T-cell (primary cell): ENCODE results near the gene ACTBL2. TPM values are rescaled to one million over a fixed set of nuclear protein-coding genes. Genes with fewer than 3 reads are reported as not detected.
"Not testable (repeated sequence)": the region's sequence is repeated elsewhere in the genome, so short reads cannot be mapped to it uniquely, and the experiment has no call there.

Experiments
- ATAC-seq, 4 experiments: fragments of 200-7000 bp in 3 of 4; fragments of 150-1000 bp in 1 of 4; cut with Tn5 transposase; replicated peaks in 1 of 4; 1 replicate in 3 of 4; 2 replicates in 1 of 4; pipeline ENCODE4 v1.10.0; 2021; ENCODE audit warnings: moderate library complexity in 3 of 4, mild to moderate bottlenecking in 2 of 4, moderate number of reproducible peaks in 1 of 4
- CTCF ChIA-PET, 2 donors: fragments of 300-600 bp; sonication (Branson Sonifier 250); formaldehyde crosslinking; loops; one replicate each; lab custom pipeline; 2022; ENCODE audit warnings: antibody characterized with exemption in 2 of 2; lab: Charles Lee
- POLR2A ChIA-PET, 2 donors: fragments of 300-600 bp; sonication (Branson Sonifier 250); formaldehyde crosslinking; loops; one replicate each; lab custom pipeline; 2022; ENCODE audit warnings: antibody characterized with exemption in 2 of 2; lab: Charles Lee
- DNase-seq, 35 experiments: peaks; one replicate each; pipeline versions ENCODE4 v3.0.0 to v3.0.0-alpha.2; 2013 to 2023
- H3K27ac ChIP-seq: one replicate; pipeline ENCODE4 v1.5.1; 2013; ENCODE audit warnings: low read length
- H3K27me3 ChIP-seq, 2 experiments: replicated peaks in 1 of 2; 1 replicate in 1 of 2; 2 replicates in 1 of 2; pipeline versions ENCODE4 v1.6.1 to v1.7.0; 2013; ENCODE audit warnings: low read length in 1 of 2, mixed read lengths in 1 of 2; ENCODE audit not compliant: control insufficient read depth in 2 of 2, insufficient read depth in 2 of 2; ENCODE audit errors: extremely low read depth in 1 of 2
- H3K36me3 ChIP-seq, 2 donors: 1 replicate in 1 of 2; 2 replicates in 1 of 2; pipeline versions ENCODE4 v1.6.1 to v1.7.0; 2013; ENCODE audit warnings: low read length in 1 of 2; ENCODE audit not compliant: control insufficient read depth in 2 of 2, insufficient read depth in 1 of 2; ENCODE audit errors: extremely low read depth in 1 of 2
- H3K4me1 ChIP-seq, 2 experiments: 1 replicate in 1 of 2; 2 replicates in 1 of 2; pipeline versions ENCODE4 v1.6.1 to v1.7.0; 2013; ENCODE audit warnings: low read length in 2 of 2, mixed read lengths in 1 of 2; ENCODE audit not compliant: insufficient read depth in 2 of 2, control insufficient read depth in 1 of 2; ENCODE audit errors: extremely low read depth in 1 of 2
- H3K4me3 ChIP-seq, 2 donors: 1 replicate in 1 of 2; 2 replicates in 1 of 2; pipeline versions ENCODE4 v1.5.1 to v1.7.0; 2013; ENCODE audit warnings: mild to moderate bottlenecking in 2 of 2, low read length in 1 of 2, moderate library complexity in 1 of 2; ENCODE audit not compliant: control insufficient read depth in 1 of 2; ENCODE audit errors: extremely low read depth in 1 of 2
- H3K9me3 ChIP-seq: 2 replicates; pipeline ENCODE4 v1.7.0; 2013
- H3K27ac Mint-ChIP-seq, 2 donors: one replicate each; pipeline ENCODE4 v1.8.0; 2020 to 2021; ENCODE audit warnings: mild to moderate bottlenecking in 2 of 2, mixed read lengths in 2 of 2
- H3K27me3 Mint-ChIP-seq, 2 donors: one replicate each; pipeline ENCODE4 v1.8.0; 2021 to 2022; ENCODE audit warnings: mixed read lengths in 2 of 2
- H3K36me3 Mint-ChIP-seq: one replicate; pipeline ENCODE4 v1.8.0; 2021; ENCODE audit warnings: mixed read lengths
- H3K4me1 Mint-ChIP-seq, 3 donors: one replicate each; pipeline ENCODE4 v1.8.0; 2020 to 2022; ENCODE audit warnings: mixed read lengths in 3 of 3, mild to moderate bottlenecking in 1 of 3
- H3K4me3 Mint-ChIP-seq, 3 donors: one replicate each; pipeline ENCODE4 v1.8.0; 2020 to 2022; ENCODE audit warnings: mild to moderate bottlenecking in 3 of 3, mixed read lengths in 3 of 3, moderate library complexity in 3 of 3
- H3K9me3 Mint-ChIP-seq, 3 donors: one replicate each; pipeline ENCODE4 v1.8.0; 2020 to 2022; ENCODE audit warnings: mixed read lengths in 3 of 3
- WGBS: methylation state at CpG from one replicate; pipeline ENCODE4 v1.1.5; 2013; ENCODE audit warnings: missing lambda C conversion rate; ENCODE audit not compliant: insufficient coverage; 5-methylcytosine and 5-hydroxymethylcytosine counted together
- total RNA-seq, 35 experiments: library from RNA in 6 of 35; stranded (reverse) in 6 of 35; fragments of 120-200 nt in 1 of 35; gene quantifications; one replicate each; pipeline versions ENCODE4 v1.2.1 to v1.2.4 and lab custom pipeline; 2013 to 2026

Gene ACTBL2
- total RNA-seq (not detected), total RNA-seq (lab: John Stamatoyannopoulos, UW) (0 reads per million in 29 experiments)
- total RNA-seq (2013) = not detected

GRCh38 chr5:57482671-57483106 is at the start of gene ACTBL2:
Gene ACTBL2 (minus strand): TSS chr5:57482811. CDS start chr5:57482707, 104 bp downstream.
- H3K36me3 Mint-ChIP-seq = no peaks in the 10 kb centered on the region
- Histone ChIP-seq H3K36me3 (no peaks in the 10 kb centered on the region), H3K27me3 (no peaks in the 10 kb centered on the region), H3K27ac (no peak within 1 kb of the TSS), H3K4me3 (no peak within 1 kb of the TSS), H3K4me1 (no peaks in the 10 kb centered on the region), H3K9me3 (no peaks in the 10 kb centered on the region)
- H3K27ac Mint-ChIP-seq = no peak within 1 kb of the TSS
- POLR2A ChIA-PET = no interaction called here
- DNase-seq (no peak), ATAC-seq (no peak)
- H3K4me1 Mint-ChIP-seq = no peaks in the 10 kb centered on the region
- no peaks in the 10 kb centered on the region for H3K9me3 Mint-ChIP-seq
- H3K27me3 Mint-ChIP-seq = peaks cover 6 to 7% of the 10 kb centered on the region in 2 donors
- no peak within 1 kb of the TSS for H3K4me3 Mint-ChIP-seq
- no CpG with 5 or more reads among the region's 5 CpGs for WGBS
- CTCF ChIA-PET = no interaction called here

GRCh38 chr5:57531333-57531732 is 48.7 kb upstream of the ACTBL2 start:
- DNase-seq (no peak), ATAC-seq (no peak)
- Histone ChIP-seq H3K27me3 (no peaks in the 10 kb centered on the region), H3K9me3 (no peaks in the 10 kb centered on the region), H3K4me3 (no peak overlapping the region), H3K36me3 (no peaks in the 10 kb centered on the region), H3K27ac (no peak overlapping the region), H3K4me1 (no peaks in the 10 kb centered on the region)
- Mint-ChIP-seq H3K27me3 (peaks cover 0 to 5% of the 10 kb centered on the region in 2 donors), H3K4me1 (no peaks in the 10 kb centered on the region), H3K9me3 (no peaks in the 10 kb centered on the region), H3K4me3 (no peak overlapping the region), H3K27ac (no peak overlapping the region), H3K36me3 (no peaks in the 10 kb centered on the region)
- no CpG with 5 or more reads among the region's 1 CpG for WGBS
- CTCF ChIA-PET = no interaction called here
- POLR2A ChIA-PET = no interaction called here

GRCh38 chr5:57529864-57530263 is 47.3 kb upstream of the ACTBL2 start:
- H3K4me3 Mint-ChIP-seq = no peak overlapping the region
- H3K27ac Mint-ChIP-seq = no peak overlapping the region
- H3K36me3 Mint-ChIP-seq = no peaks in the 10 kb centered on the region
- Histone ChIP-seq H3K4me1 (no peaks in the 10 kb centered on the region), H3K27ac (no peak overlapping the region), H3K4me3 (no peak overlapping the region), H3K36me3 (no peaks in the 10 kb centered on the region), H3K9me3 (no peaks in the 10 kb centered on the region), H3K27me3 (no peaks in the 10 kb centered on the region)
- no peaks in the 10 kb centered on the region for H3K4me1 Mint-ChIP-seq
- no peak for ATAC-seq
- no peaks in the 10 kb centered on the region for H3K9me3 Mint-ChIP-seq
- WGBS = 90% methylated on average over 2 of the region's 4 CpGs
- H3K27me3 Mint-ChIP-seq = peaks cover 0 to 2% of the 10 kb centered on the region in 2 donors
- DNase-seq = no peak
- POLR2A ChIA-PET = no interaction called here
- CTCF ChIA-PET = no interaction called here

- CTCF ChIA-PET = no interaction called here
- no peak for ATAC-seq
- no peaks in the 10 kb centered on the region for H3K36me3 Mint-ChIP-seq
- H3K4me3 ChIP-seq = no peak overlapping the region
- POLR2A ChIA-PET = no interaction called here
- H3K36me3 ChIP-seq = no peaks in the 10 kb centered on the region
- no peak overlapping the region for H3K4me3 Mint-ChIP-seq
- DNase-seq = no peak
- H3K9me3 Mint-ChIP-seq = no peaks in the 10 kb centered on the region
- H3K27me3 Mint-ChIP-seq = peaks cover 0 to 2% of the 10 kb centered on the region in 2 donors
- no peak overlapping the region for H3K27ac ChIP-seq
- no peaks in the 10 kb centered on the region for H3K9me3 ChIP-seq
- no peak overlapping the region for H3K27ac Mint-ChIP-seq
- no peaks in the 10 kb centered on the region for H3K27me3 ChIP-seq
- H3K4me1 ChIP-seq = no peaks in the 10 kb centered on the region
- no peaks in the 10 kb centered on the region for H3K4me1 Mint-ChIP-seq
- WGBS = no CpG with 5 or more reads among the region's 4 CpGs
Measured at GRCh38 chr5:57527870-57528269, 45.3 kb upstream of the ACTBL2 start.

- POLR2A ChIA-PET = no interaction called here
- CTCF ChIA-PET = no interaction called here
- ATAC-seq (no peak), DNase-seq (peak in 1 of 35 experiments; percentile 3)
- Histone ChIP-seq H3K36me3 (no peaks in the 10 kb centered on the region), H3K27me3 (no peaks in the 10 kb centered on the region), H3K4me3 (no peak overlapping the region), H3K4me1 (no peaks in the 10 kb centered on the region), H3K27ac (no peak overlapping the region), H3K9me3 (no peaks in the 10 kb centered on the region)
- no peaks in the 10 kb centered on the region for H3K4me1 Mint-ChIP-seq
- H3K36me3 Mint-ChIP-seq = no peaks in the 10 kb centered on the region
- 83% methylated on average over 2 of the region's 6 CpGs for WGBS
- H3K4me3 Mint-ChIP-seq = no peak overlapping the region
- no peaks in the 10 kb centered on the region for H3K9me3 Mint-ChIP-seq
- no peaks in the 10 kb centered on the region for H3K27me3 Mint-ChIP-seq
- H3K27ac Mint-ChIP-seq = no peak overlapping the region
Measured at GRCh38 chr5:57524348-57525060, 41.9 kb upstream of the ACTBL2 start.

- ATAC-seq, H3K27me3 Mint-ChIP-seq, DNase-seq, H3K4me3 ChIP-seq, H3K27me3 ChIP-seq, H3K36me3 ChIP-seq, H3K36me3 Mint-ChIP-seq, H3K4me3 Mint-ChIP-seq, H3K27ac ChIP-seq, POLR2A ChIA-PET, H3K4me1 Mint-ChIP-seq, CTCF ChIA-PET, H3K27ac Mint-ChIP-seq, H3K9me3 Mint-ChIP-seq, H3K9me3 ChIP-seq, H3K4me1 ChIP-seq: not testable (repeated sequence)
- WGBS = 100% methylated on average over 1 of the region's 4 CpGs
Measured at GRCh38 chr5:57522477-57522876, 39.9 kb upstream of the ACTBL2 start.
